ENCODE results near the gene CACNG5. TPM values are rescaled to one million over a fixed set of nuclear protein-coding genes. Genes with fewer than 3 reads are reported as not detected.

The CACNG5 gene
- total and polyA plus RNA-seq, 4 donors, result not detected

DNA sequence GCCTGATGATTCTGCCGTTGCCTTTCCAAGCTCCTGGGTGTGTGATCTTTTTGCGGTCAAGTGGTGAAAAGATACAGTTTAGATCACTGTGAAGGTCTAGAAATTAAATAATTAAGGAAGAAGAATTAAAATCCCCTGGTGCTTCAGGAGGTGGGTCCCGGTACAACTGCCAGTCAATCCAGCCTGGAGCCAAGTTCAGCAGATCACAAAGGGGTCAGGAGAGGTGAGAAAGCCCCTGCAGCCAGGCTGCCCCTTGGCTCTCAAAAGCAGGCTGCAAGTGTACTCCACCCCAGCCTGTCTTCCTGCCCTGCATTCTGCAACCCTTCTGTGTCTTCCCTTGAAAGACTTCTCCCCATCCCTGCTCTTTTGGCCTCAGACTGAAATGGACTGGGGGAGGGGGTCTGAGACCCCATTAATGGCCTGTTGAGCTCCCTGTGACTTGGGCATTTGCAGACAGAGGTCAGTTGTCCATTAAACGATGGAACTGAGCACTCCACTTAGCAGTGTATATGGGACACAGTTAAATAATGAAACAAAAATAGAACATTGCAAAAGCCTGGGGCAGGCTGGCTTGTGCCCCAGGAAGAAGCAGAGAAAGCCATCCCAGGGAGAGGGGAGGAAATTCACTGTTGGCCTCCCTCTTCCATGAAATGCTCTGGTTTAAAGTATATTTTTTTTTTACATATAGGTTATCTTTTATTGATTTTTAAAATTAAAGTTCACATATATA is 15.1 kb downstream of the CACNG5 start:
- Histone ChIP-seq H3K27me3 (ENCODE audit: control insufficient read depth in 4 of 4, insufficient read depth in 4 of 4, low read length in 3 of 4) (peaks cover 0 to 3% (median 0%) of the 10 kb centered on the region in 4 donors), H3K4me3 (ENCODE audit: low read depth in 1 of 3, low read length in 3 of 3) (no peak overlapping the region), H3K27ac (ENCODE audit: low read depth in 1 of 2, low read length in 2 of 2) (no peak overlapping the region), H3K36me3 (ENCODE audit: control insufficient read depth in 4 of 4, insufficient read depth in 3 of 4, low read depth in 1 of 4, low read length in 3 of 4) (no peaks in the 10 kb centered on the region), H3K9ac (ENCODE audit: low read depth in 1 of 2, low read length in 2 of 2) (no peak overlapping the region), H3K9me3 (ENCODE audit: control insufficient read depth in 4 of 4, low read length in 3 of 4) (peaks cover 0 to 2% (median 0%) of the 10 kb centered on the region in 4 donors), H3K4me1 (ENCODE audit: control insufficient read depth in 4 of 4, insufficient read depth in 4 of 4, low read length in 3 of 4) (no peaks in the 10 kb centered on the region)
- WGBS, result 75% methylated on average over 4 of the region's 4 CpGs
- DNase-seq (ENCODE audit: low spot score), result no peak
- TF ChIP-seq NR2F2 (IDR thresholded peaks at IDR 0.05) (no peak), EGR1 (IDR thresholded peaks at IDR 0.05; ENCODE audit: low read depth in 2 of 2) (no peak), RAD21 (IDR thresholded peaks at IDR 0.05) (no peak), JUND (IDR thresholded peaks at IDR 0.05) (no peak)

DNA sequence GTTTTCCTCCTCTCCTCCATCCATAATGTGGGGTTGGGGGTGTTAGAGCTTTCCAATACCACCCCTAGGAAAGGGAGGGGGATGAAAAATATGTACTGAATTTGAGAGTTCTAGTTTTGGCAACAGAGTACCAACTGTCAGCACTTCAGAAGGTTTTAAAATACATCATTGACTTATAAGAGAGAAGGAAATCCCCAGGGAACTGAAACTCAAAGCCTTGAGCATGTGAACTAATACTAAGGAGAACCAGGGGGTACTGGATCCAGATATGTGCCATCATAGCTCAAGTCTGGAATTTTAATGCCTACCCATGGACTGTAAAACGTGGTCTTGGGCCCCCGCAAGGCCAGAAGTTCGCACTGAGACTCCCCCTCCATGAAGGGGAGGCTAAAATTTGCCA is 15.8 kb downstream of the CACNG5 start:
- DNase-seq (ENCODE audit: low spot score), result no peak
- Histone ChIP-seq H3K9ac (ENCODE audit: low read depth in 1 of 2, low read length in 2 of 2) (no peak overlapping the region), H3K9me3 (ENCODE audit: control insufficient read depth in 4 of 4, low read length in 3 of 4) (peaks cover 0 to 2% (median under 1%) of the 10 kb centered on the region in 4 donors), H3K27me3 (ENCODE audit: control insufficient read depth in 4 of 4, insufficient read depth in 4 of 4, low read length in 3 of 4) (peaks cover 0 to 3% (median 0%) of the 10 kb centered on the region in 4 donors), H3K36me3 (ENCODE audit: control insufficient read depth in 4 of 4, insufficient read depth in 3 of 4, low read depth in 1 of 4, low read length in 3 of 4) (no peaks in the 10 kb centered on the region), H3K27ac (ENCODE audit: low read depth in 1 of 2, low read length in 2 of 2) (no peak overlapping the region), H3K4me1 (ENCODE audit: control insufficient read depth in 4 of 4, insufficient read depth in 4 of 4, low read length in 3 of 4) (no peaks in the 10 kb centered on the region), H3K4me3 (ENCODE audit: low read depth in 1 of 3, low read length in 3 of 3) (no peak overlapping the region)
- WGBS, result 70% methylated on average over 3 of the region's 3 CpGs
- no peak for TF ChIP-seq NR2F2 (IDR thresholded peaks at IDR 0.05)
- TF ChIP-seq, protein P1, sequence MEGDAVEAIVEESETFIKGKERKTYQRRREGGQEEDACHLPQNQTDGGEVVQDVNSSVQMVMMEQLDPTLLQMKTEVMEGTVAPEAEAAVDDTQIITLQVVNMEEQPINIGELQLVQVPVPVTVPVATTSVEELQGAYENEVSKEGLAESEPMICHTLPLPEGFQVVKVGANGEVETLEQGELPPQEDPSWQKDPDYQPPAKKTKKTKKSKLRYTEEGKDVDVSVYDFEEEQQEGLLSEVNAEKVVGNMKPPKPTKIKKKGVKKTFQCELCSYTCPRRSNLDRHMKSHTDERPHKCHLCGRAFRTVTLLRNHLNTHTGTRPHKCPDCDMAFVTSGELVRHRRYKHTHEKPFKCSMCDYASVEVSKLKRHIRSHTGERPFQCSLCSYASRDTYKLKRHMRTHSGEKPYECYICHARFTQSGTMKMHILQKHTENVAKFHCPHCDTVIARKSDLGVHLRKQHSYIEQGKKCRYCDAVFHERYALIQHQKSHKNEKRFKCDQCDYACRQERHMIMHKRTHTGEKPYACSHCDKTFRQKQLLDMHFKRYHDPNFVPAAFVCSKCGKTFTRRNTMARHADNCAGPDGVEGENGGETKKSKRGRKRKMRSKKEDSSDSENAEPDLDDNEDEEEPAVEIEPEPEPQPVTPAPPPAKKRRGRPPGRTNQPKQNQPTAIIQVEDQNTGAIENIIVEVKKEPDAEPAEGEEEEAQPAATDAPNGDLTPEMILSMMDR (IDR thresholded peaks at IDR 0.05; ENCODE audit: low read depth, low read length, missing input control), result no peak
- no peak for TF ChIP-seq HNF4G (IDR thresholded peaks at IDR 0.05)
- no peak for TF ChIP-seq RXRA (IDR thresholded peaks at IDR 0.05)
- TF ChIP-seq GABPA (IDR thresholded peaks at IDR 0.05 in 1 of 2, conservative IDR thresholded peaks at IDR 0.05 in 1 of 2), result no peak

DNA sequence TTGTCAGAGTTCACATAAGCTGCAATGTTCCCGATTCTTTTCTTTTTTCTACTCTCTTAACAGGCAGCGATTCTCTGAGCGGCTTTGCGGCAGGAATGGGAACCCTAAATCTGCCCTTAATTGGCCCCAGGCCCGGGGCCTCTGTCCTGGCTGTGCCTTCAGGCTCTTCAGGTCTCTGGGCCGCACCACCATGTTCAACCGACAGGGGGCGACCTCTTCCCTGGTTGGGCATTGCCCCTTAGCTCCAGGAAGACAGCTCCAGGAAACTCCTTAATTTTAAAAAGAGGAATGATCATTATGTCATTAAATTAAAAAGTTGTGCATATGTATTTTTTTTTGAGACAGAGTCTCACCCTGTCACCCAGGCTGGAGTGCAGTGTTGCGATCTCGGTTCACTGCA is 20.3 kb downstream of the CACNG5 start:
- Histone ChIP-seq H3K36me3 (ENCODE audit: control insufficient read depth in 4 of 4, insufficient read depth in 3 of 4, low read depth in 1 of 4, low read length in 3 of 4) (no peaks in the 10 kb centered on the region), H3K27ac (ENCODE audit: low read depth in 1 of 2, low read length in 2 of 2) (no peak overlapping the region), H3K27me3 (ENCODE audit: control insufficient read depth in 4 of 4, insufficient read depth in 4 of 4, low read length in 3 of 4) (no peaks in the 10 kb centered on the region), H3K4me3 (ENCODE audit: low read depth in 1 of 3, low read length in 3 of 3) (no peak overlapping the region), H3K4me1 (ENCODE audit: control insufficient read depth in 4 of 4, insufficient read depth in 4 of 4, low read length in 3 of 4) (no peaks in the 10 kb centered on the region), H3K9ac (ENCODE audit: low read depth in 1 of 2, low read length in 2 of 2) (no peak overlapping the region), H3K9me3 (ENCODE audit: control insufficient read depth in 4 of 4, low read length in 3 of 4) (peaks cover 0 to 2% (median 0%) of the 10 kb centered on the region in 4 donors)
- DNase-seq (ENCODE audit: low spot score), result no peak
- 70% methylated on average over 10 of the region's 10 CpGs for WGBS
- no peak for TF ChIP-seq JUND (IDR thresholded peaks at IDR 0.05)
- TF ChIP-seq, protein P2, sequence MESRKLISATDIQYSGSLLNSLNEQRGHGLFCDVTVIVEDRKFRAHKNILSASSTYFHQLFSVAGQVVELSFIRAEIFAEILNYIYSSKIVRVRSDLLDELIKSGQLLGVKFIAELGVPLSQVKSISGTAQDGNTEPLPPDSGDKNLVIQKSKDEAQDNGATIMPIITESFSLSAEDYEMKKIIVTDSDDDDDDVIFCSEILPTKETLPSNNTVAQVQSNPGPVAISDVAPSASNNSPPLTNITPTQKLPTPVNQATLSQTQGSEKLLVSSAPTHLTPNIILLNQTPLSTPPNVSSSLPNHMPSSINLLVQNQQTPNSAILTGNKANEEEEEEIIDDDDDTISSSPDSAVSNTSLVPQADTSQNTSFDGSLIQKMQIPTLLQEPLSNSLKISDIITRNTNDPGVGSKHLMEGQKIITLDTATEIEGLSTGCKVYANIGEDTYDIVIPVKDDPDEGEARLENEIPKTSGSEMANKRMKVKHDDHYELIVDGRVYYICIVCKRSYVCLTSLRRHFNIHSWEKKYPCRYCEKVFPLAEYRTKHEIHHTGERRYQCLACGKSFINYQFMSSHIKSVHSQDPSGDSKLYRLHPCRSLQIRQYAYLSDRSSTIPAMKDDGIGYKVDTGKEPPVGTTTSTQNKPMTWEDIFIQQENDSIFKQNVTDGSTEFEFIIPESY (IDR thresholded peaks at IDR 0.05), result no peak
- no peak for TF ChIP-seq FOXA1 (IDR thresholded peaks at IDR 0.05)
- no peak for TF ChIP-seq RXRA (IDR thresholded peaks at IDR 0.05)
- no peak for TF ChIP-seq HNF4G (IDR thresholded peaks at IDR 0.05)
- TF ChIP-seq FOXA2 (IDR thresholded peaks at IDR 0.05), result no peak
- TF ChIP-seq, protein P3, sequence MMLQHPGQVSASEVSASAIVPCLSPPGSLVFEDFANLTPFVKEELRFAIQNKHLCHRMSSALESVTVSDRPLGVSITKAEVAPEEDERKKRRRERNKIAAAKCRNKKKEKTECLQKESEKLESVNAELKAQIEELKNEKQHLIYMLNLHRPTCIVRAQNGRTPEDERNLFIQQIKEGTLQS (IDR thresholded peaks at IDR 0.05), result no peak
- TF ChIP-seq, protein P4, sequence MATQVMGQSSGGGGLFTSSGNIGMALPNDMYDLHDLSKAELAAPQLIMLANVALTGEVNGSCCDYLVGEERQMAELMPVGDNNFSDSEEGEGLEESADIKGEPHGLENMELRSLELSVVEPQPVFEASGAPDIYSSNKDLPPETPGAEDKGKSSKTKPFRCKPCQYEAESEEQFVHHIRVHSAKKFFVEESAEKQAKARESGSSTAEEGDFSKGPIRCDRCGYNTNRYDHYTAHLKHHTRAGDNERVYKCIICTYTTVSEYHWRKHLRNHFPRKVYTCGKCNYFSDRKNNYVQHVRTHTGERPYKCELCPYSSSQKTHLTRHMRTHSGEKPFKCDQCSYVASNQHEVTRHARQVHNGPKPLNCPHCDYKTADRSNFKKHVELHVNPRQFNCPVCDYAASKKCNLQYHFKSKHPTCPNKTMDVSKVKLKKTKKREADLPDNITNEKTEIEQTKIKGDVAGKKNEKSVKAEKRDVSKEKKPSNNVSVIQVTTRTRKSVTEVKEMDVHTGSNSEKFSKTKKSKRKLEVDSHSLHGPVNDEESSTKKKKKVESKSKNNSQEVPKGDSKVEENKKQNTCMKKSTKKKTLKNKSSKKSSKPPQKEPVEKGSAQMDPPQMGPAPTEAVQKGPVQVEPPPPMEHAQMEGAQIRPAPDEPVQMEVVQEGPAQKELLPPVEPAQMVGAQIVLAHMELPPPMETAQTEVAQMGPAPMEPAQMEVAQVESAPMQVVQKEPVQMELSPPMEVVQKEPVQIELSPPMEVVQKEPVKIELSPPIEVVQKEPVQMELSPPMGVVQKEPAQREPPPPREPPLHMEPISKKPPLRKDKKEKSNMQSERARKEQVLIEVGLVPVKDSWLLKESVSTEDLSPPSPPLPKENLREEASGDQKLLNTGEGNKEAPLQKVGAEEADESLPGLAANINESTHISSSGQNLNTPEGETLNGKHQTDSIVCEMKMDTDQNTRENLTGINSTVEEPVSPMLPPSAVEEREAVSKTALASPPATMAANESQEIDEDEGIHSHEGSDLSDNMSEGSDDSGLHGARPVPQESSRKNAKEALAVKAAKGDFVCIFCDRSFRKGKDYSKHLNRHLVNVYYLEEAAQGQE (IDR thresholded peaks at IDR 0.05), result no peak
- no peak for TF ChIP-seq RAD21 (IDR thresholded peaks at IDR 0.05)
- TF ChIP-seq, protein P1 (IDR thresholded peaks at IDR 0.05; ENCODE audit: low read depth, low read length, missing input control), result no peak
- no peak for TF ChIP-seq NR2F2 (IDR thresholded peaks at IDR 0.05)
- TF ChIP-seq, protein P5, sequence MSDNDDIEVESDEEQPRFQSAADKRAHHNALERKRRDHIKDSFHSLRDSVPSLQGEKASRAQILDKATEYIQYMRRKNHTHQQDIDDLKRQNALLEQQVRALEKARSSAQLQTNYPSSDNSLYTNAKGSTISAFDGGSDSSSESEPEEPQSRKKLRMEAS (IDR thresholded peaks at IDR 0.05), result no peak
- TF ChIP-seq SP1 (IDR thresholded peaks at IDR 0.05), result no peak
- TF ChIP-seq HNF4A (conservative IDR thresholded peaks at IDR 0.05), result no peak
